Thyroid gland (tissue), 4 donors: ENCODE measurements around the gene TNS3. TPM values are rescaled to one million over a fixed set of nuclear protein-coding genes. Genes with fewer than 3 reads are reported as not detected.

ENCODE experiments used
- DNase-seq, 2 donors: peaks; one replicate each; pipeline ENCODE4 v3.0.0-alpha.2; 2019
- H3K27ac ChIP-seq, 3 donors: fragments of 200-600 bp; sonication (generic); 1 replicate in 2 of 3; 2 replicates in 1 of 3; pipeline ENCODE4 v1.5.1; 2016 to 2019; ENCODE audit warnings: mild to moderate bottlenecking in 1 of 3, moderate library complexity in 1 of 3
- H3K27me3 ChIP-seq: fragments of 200-600 bp; sonication (generic); one replicate; pipeline ENCODE4 v1.5.1; 2019
- H3K36me3 ChIP-seq, 2 donors: fragments of 200-600 bp; sonication (generic); one replicate each; pipeline ENCODE4 v1.5.1; 2016 to 2019
- H3K4me1 ChIP-seq, 2 donors: fragments of 200-600 bp; sonication (generic); one replicate each; pipeline ENCODE4 v1.5.1; 2017 to 2019
- H3K4me3 ChIP-seq, 3 donors: fragments of 200-600 bp; sonication (generic); replicated peaks in 1 of 3; 1 replicate in 2 of 3; 2 replicates in 1 of 3; pipeline ENCODE4 v1.5.1; 2016; ENCODE audit warnings: mild to moderate bottlenecking in 1 of 3
- H3K9me3 ChIP-seq: fragments of 200-600 bp; sonication (generic); one replicate; pipeline ENCODE4 v1.5.1; 2017
- CTCF ChIP-seq, 6 experiments: fragments of 200-600 bp in 3 of 6; fragments of 450-650 bp in 3 of 6; sonication (generic) in 3 of 6; IDR thresholded peaks; one replicate each; pipeline ENCODE4 v1.5.1; 2016 to 2019; ENCODE audit warnings: antibody characterized with exemption in 6 of 6, mild to moderate bottlenecking in 2 of 6, inconsistent platforms in 1 of 6, moderate library complexity in 1 of 6
- POLR2A ChIP-seq, 2 donors: fragments of 450-650 bp; IDR thresholded peaks; one replicate each; pipeline ENCODE4 v1.6.1; 2017; ENCODE audit warnings: antibody characterized with exemption in 2 of 2, mild to moderate bottlenecking in 2 of 2, moderate library complexity in 1 of 2
- WGBS, 2 donors: methylation state at CpG; one replicate each; pipeline ENCODE4 v1.1.5; 2017; 5-methylcytosine and 5-hydroxymethylcytosine counted together
- intact Hi-C: fragments of 100-400 bp; cut with DNase I; formaldehyde crosslinking; loops from one replicate; pipeline ENCODE4 v1.15.1; 2023
- total RNA-seq, 4 donors: library from RNA; depleted of rRNA; stranded (reverse); fragments of >200 nt; gene quantifications; one replicate each; pipeline ENCODE4 v1.2.3, GENCODE V29; 2016

Gene TNS3
- total RNA-seq, 4 donors from 2014 or later, result 65.8 to 93.0 (median 80.7) TPM

- TF ChIP-seq POLR2A (IDR thresholded peaks at IDR 0.05) (no peak), CTCF (IDR thresholded peaks at IDR 0.05) (no peak)
Measured at GRCh38 chr7:47414342-47415317, 167.3 kb downstream of the TNS3 start.

GRCh38 chr7:47413526-47414341 is 168.2 kb downstream of the TNS3 start:
- DNase-seq, result no peak
- Histone ChIP-seq H3K36me3 (peaks cover 18 to 19% of the 10 kb centered on the region in 2 donors), H3K4me3 (no peak overlapping the region), H3K27ac (no peak overlapping the region), H3K27me3 (no peaks in the 10 kb centered on the region), H3K4me1 (no peaks in the 10 kb centered on the region), H3K9me3 (no peaks in the 10 kb centered on the region)
- intact Hi-C loops, result no loop called here
- 91 to 97% methylated on average over 17 of the region's 17 CpGs for WGBS, 2 donors
- no peak for TF ChIP-seq CTCF (IDR thresholded peaks at IDR 0.05)
- TF ChIP-seq POLR2A (IDR thresholded peaks at IDR 0.05), result no peak

More at GRCh38 chr7:47414342-47415317, 167.3 kb downstream of the TNS3 start:
- intact Hi-C loops, result no loop called here
- H3K4me1 ChIP-seq, result no peaks in the 10 kb centered on the region
- 91 to 92% methylated on average over 15 to 17 of the region's 17 CpGs for WGBS, 2 donors
- no peaks in the 10 kb centered on the region for H3K9me3 ChIP-seq
- no peak overlapping the region for H3K27ac ChIP-seq
- no peaks in the 10 kb centered on the region for H3K27me3 ChIP-seq
- no peak overlapping the region for H3K4me3 ChIP-seq
- peaks cover 18 to 19% of the 10 kb centered on the region in 2 donors for H3K36me3 ChIP-seq
- DNase-seq, result no peak

- DNase-seq, result no peak
- Histone ChIP-seq H3K9me3 (no peaks in the 10 kb centered on the region), H3K4me3 (no peak overlapping the region), H3K4me1 (peaks cover 6 to 16% of the 10 kb centered on the region in 2 donors), H3K27ac (no peak overlapping the region), H3K36me3 (peaks cover 18 to 19% of the 10 kb centered on the region in 2 donors), H3K27me3 (no peaks in the 10 kb centered on the region)
- WGBS, 2 donors, result 86 to 98% methylated on average over 2 of the region's 2 CpGs
- intact Hi-C loops, result no loop called here
- TF ChIP-seq POLR2A (IDR thresholded peaks at IDR 0.05) (no peak), CTCF (IDR thresholded peaks at IDR 0.05) (no peak)
Measured at GRCh38 chr7:47411901-47412300, 170.0 kb downstream of the TNS3 start.

GRCh38 chr7:47411281-47411869 is 170.5 kb downstream of the TNS3 start:
- 97% methylated on average over 18 of the region's 18 CpGs for WGBS, 2 donors
- TF ChIP-seq CTCF (IDR thresholded peaks at IDR 0.05) (no peak), POLR2A (IDR thresholded peaks at IDR 0.05) (no peak)
- no peaks in the 10 kb centered on the region for H3K9me3 ChIP-seq
- H3K36me3 ChIP-seq, result peaks cover 18 to 19% of the 10 kb centered on the region in 2 donors
- H3K4me3 ChIP-seq, result no peak overlapping the region
- H3K4me1 ChIP-seq, result peaks cover 11 to 21% of the 10 kb centered on the region in 2 donors
- no peak for DNase-seq
- H3K27ac ChIP-seq, result no peak overlapping the region
- no peaks in the 10 kb centered on the region for H3K27me3 ChIP-seq
- intact Hi-C loops, result no loop called here
